SU-DHL-6 (cell line): ENCODE measurements around the gene ZFYVE9.

Experiments used
- CTCF ChIP-seq: fragments of 200-600 bp; sonication (generic); IDR thresholded peaks from one replicate; pipeline ENCODE4 v1.5.1; 2017; ENCODE audit warnings: antibody characterized with exemption, mild to moderate bottlenecking, low read length, moderate library complexity; ENCODE audit not compliant: insufficient read depth, poor library complexity, severe bottlenecking
- EZH2phosphoT487 ChIP-seq: fragments of 200-600 bp; sonication (generic), shearing (Covaris generic); conservative IDR thresholded peaks from 2 replicates; pipeline ENCODE4 v1.6.1; 2018; ENCODE audit warnings: mild to moderate bottlenecking, antibody characterized with exemption, low read length, moderate library complexity, mixed read lengths

GRCh38 chr1:52190500-52191252, 48.8 kb downstream of the ZFYVE9 start:
- TF ChIP-seq CTCF (no peak), EZH2phosphoT487 (no peak)
